Stimulated activated CD4-positive, alpha-beta T cell treated with anti-CD3 and anti-CD28 coated beads, Interleukin-4, amount 100 ng/mL, for 1 hour (primary cell): ENCODE measurements around the gene SLAMF1.

Source experiments
- DNase-seq: peaks from one replicate; pipeline ENCODE4 v3.0.0-alpha.2; 2020

Gene SLAMF1

GRCh38 chr1:160622501-160623226, 24.2 kb downstream of the SLAMF1 start:
- no peak for DNase-seq

- no peak for DNase-seq
Measured at GRCh38 chr1:160621633-160622413, 25.0 kb downstream of the SLAMF1 start.

- no peak for DNase-seq
Measured at GRCh38 chr1:160620942-160621632, 25.8 kb downstream of the SLAMF1 start.

- no peak for DNase-seq
Measured at GRCh38 chr1:160619742-160620277, 27.0 kb downstream of the SLAMF1 start.

- DNase-seq: no peak
Measured at GRCh38 chr1:160618763-160619274, 28.0 kb downstream of the SLAMF1 start.

- no peak for DNase-seq
Measured at GRCh38 chr1:160618327-160618726, 28.5 kb downstream of the SLAMF1 start.

GRCh38 chr1:160615660-160616059, 31.2 kb downstream of the SLAMF1 start:
- no peak for DNase-seq

- no peak for DNase-seq
Measured at GRCh38 chr1:160614410-160614809, 32.4 kb downstream of the SLAMF1 start.

GRCh38 chr1:160612613-160613218, 34.1 kb downstream of the SLAMF1 start:
- no peak for DNase-seq

GRCh38 chr1:160610569-160611242, 36.1 kb downstream of the SLAMF1 start:
- no peak for DNase-seq

- no peak for DNase-seq
Measured at GRCh38 chr1:160608941-160609340, 37.9 kb downstream of the SLAMF1 start.

GRCh38 chr1:160608514-160608913, 38.3 kb downstream of the SLAMF1 start:
- no peak for DNase-seq

GRCh38 chr1:160608057-160608456, 38.8 kb downstream of the SLAMF1 start:
- no peak for DNase-seq

- no peak for DNase-seq
Measured at GRCh38 chr1:160607672-160608032, 39.2 kb downstream of the SLAMF1 start.

- DNase-seq: no peak
Measured at GRCh38 chr1:160607011-160607671, 39.7 kb downstream of the SLAMF1 start.

GRCh38 chr1:160606611-160607010, 40.2 kb downstream of the SLAMF1 start:
- no peak for DNase-seq

GRCh38 chr1:160605792-160606479, 40.9 kb downstream of the SLAMF1 start:
- no peak for DNase-seq

- no peak for DNase-seq
Measured at GRCh38 chr1:160605205-160605604, 41.6 kb downstream of the SLAMF1 start.

- DNase-seq: no peak
Measured at GRCh38 chr1:160597705-160598104, 49.1 kb downstream of the SLAMF1 start.

GRCh38 chr1:160597051-160597450, 49.8 kb downstream of the SLAMF1 start:
- DNase-seq: no peak

GRCh38 chr1:160590488-160590887, 56.4 kb downstream of the SLAMF1 start:
- no peak for DNase-seq
